ENCODE results near the gene SLC22A6.
A peak's percentile ranks its signal among the peaks of the same experiment; 100 is the strongest.

SLC22A6 gene, protein sequence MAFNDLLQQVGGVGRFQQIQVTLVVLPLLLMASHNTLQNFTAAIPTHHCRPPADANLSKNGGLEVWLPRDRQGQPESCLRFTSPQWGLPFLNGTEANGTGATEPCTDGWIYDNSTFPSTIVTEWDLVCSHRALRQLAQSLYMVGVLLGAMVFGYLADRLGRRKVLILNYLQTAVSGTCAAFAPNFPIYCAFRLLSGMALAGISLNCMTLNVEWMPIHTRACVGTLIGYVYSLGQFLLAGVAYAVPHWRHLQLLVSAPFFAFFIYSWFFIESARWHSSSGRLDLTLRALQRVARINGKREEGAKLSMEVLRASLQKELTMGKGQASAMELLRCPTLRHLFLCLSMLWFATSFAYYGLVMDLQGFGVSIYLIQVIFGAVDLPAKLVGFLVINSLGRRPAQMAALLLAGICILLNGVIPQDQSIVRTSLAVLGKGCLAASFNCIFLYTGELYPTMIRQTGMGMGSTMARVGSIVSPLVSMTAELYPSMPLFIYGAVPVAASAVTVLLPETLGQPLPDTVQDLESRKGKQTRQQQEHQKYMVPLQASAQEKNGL

DNA sequence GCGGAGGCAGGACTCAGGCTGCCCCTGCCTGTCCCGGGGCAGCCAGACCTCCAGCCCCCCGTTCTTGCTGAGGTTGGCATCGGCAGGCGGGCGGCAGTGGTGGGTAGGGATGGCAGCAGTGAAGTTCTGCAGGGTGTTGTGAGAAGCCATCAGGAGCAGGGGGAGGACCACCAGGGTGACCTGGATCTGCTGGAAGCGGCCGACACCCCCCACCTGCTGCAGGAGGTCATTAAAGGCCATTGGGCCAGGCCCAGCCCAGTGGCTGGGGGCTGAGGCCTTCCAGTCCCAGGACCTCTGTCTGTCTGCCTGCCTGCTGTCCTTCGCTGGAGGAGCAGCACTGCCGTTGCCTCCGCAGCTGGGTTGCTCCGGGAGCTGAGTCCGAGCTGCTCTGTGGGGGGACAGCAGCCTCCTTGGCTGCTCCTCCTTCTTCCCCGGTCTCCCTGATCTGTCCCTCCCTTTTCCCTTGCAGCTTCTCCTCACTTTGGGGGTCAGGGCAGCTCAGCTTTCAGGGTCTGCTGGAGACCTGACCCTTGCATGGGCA is at the start of gene SLC22A6:
Gene SLC22A6, minus strand, starts transcription at position 517 of the 541 bp plus-strand sequence. Its CDS starts 277 bp downstream, at position 240.
- TF ChIP-seq, protein P1, sequence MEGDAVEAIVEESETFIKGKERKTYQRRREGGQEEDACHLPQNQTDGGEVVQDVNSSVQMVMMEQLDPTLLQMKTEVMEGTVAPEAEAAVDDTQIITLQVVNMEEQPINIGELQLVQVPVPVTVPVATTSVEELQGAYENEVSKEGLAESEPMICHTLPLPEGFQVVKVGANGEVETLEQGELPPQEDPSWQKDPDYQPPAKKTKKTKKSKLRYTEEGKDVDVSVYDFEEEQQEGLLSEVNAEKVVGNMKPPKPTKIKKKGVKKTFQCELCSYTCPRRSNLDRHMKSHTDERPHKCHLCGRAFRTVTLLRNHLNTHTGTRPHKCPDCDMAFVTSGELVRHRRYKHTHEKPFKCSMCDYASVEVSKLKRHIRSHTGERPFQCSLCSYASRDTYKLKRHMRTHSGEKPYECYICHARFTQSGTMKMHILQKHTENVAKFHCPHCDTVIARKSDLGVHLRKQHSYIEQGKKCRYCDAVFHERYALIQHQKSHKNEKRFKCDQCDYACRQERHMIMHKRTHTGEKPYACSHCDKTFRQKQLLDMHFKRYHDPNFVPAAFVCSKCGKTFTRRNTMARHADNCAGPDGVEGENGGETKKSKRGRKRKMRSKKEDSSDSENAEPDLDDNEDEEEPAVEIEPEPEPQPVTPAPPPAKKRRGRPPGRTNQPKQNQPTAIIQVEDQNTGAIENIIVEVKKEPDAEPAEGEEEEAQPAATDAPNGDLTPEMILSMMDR (IDR thresholded peaks at IDR 0.05): no peak

DNA sequence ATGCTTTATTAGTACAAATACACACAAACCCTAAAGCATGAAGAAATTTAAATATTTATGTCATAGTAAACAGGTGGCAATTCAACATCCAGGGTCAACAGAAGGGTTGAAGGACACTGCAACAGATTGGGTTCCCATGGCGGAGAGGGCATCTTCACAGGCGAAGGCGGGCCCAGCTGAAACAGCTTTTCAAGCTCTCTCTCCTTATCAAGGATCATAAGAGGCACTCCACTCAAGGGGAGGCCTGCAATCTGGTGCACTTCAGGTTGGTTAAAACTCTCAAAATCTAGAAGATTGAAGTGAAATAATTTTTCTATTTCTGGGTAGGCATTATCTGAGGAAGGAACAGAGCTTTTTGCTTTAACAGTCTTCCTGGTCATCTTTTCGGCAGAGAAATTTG is 47.7 kb upstream of the SLC22A6 start:
- TF ChIP-seq, protein P1 (IDR thresholded peaks at IDR 0.05): no peak

DNA sequence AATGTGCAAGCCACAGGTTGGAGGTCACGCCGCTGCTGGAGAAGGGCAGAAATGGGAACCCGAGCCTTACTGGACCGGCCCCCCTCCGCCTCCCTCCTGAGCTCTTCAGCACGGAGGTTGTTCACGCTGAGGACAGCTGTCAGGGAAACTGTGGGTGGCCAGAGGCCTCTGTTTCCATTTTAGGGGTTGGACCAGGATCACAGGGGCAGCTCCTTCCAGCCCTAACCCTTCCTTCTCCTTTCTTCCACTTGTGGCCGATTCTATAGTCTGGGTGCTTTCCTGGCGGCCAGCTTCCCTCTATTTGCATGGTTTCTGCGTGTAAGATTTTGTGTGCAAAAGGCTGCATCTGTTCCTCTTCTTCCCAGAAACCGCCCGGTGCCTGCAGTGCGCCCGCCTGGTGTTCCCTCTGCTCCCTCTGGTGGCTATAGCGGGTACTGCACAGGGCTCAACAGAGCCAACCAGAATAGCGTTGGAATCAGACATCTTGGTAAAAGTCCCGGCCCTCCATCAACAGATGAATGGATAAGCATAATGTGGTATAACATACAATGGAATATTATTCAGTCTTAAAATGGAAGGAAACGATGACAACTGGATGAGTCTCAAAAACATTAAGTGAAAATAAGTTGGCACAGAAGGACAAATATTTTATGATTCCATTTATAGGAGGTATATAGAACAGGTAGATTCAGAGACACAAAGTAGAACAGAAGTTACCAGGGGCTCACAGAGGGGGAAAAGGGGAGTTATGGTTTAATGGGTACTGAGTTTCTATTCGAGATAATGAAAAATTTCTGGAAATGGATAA is 39.3 kb upstream of the SLC22A6 start:
- TF ChIP-seq, protein P1 (IDR thresholded peaks at IDR 0.05): peak; percentile 99

DNA sequence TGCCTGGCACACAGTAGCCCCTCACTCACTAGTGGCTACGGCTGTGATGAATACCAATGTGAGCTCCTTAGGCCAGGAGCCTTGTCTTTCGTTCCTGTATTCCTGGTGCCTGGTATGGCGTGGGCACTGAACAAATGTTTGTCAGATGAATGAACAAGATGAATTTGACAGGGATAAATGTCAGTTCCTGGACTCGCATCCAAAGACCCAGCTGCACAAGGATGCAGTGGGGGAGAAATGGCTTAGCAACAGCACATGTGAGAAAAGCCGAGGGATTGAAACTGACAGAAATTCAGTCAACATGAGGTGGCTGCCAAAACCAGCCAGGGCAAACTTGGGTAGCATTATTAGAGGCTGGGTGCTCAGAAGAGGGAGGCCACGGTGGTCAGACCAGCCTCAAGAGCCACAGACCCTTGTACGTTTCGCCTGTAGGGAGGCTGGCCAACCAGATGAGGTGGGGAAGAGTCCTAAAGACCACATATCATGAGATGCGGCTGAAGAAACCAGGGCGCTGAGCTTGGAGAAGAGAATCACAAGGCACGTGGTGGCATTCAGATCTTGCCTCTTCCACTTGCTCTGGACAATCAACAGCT is 38.6 kb upstream of the SLC22A6 start:
- TF ChIP-seq, protein P1 (IDR thresholded peaks at IDR 0.05): no peak

DNA sequence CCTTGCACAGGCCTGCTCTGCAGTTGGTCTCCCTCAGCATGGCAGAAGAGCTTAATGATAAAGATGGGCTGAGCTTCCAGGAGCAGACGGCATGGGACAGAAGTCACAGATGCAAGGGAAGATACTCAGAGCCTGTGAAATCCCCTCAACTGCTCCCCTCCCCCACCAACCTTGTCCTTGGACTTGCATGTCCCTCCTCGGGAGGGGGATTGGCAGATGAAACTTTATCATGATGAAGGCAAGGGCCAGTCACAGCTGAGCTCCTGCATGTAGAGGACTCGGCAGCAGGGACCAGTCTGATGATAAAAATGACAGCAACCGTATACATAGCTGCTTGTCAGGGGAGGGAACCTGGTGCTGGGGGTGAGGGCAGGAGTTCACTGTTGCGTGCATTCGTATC is 37.7 kb upstream of the SLC22A6 start:
- TF ChIP-seq, protein P1 (IDR thresholded peaks at IDR 0.05): no peak

DNA sequence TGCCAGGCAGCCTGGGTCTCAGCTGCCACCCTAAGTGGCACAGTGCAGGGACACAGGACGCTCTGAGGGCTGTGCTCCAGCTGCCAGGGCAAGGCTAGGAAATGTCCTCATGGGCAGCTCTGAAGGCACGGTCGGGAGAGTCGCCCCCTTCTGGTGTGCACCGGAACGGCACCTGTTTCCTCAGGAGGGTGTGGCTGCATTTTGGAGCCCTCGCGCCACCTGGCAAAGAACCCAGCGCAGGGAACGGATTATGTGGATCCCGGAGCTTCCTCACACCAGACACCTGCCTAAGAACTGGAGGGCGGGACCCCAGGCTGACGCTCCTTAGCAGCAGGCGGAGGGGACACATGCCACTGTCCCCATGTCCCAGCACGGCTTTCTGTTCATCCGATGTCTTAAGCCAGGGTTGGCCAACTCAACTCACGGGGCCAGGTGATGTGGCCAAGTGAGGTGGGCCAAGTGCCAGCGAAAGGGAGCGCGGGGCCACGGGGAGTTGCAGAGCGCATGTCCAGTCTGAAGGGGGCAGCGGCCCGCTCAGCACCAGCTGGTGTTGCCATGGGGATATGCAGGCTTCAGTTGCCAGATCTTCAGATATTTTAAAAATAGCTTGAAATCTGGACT is 36.0 kb upstream of the SLC22A6 start:
- TF ChIP-seq, protein P1 (IDR thresholded peaks at IDR 0.05): peak; percentile 49

DNA sequence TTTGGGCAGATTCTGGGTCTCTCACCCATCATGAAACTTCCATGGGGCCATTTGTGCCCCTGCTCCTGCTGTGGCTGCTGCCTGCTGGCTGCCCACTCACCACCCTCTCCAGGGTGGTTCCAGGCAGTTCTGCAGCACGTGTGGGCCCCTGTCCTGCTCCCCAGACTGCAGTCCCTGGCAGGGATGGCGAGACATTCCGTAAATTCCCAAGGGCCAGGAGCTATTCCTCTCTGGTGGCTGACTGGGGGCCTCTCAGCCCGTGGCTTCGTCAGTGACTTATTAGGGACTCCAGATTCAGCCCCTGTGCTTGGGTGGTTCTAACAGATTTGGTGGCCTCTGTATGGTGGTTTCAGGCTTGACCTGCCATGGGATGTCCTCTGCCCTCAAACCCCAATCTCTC is 34.7 kb upstream of the SLC22A6 start:
- TF ChIP-seq, protein P1 (IDR thresholded peaks at IDR 0.05): no peak
